HFF-Myc (cell line): Measurements from ENCODE around the gene SMAD7.

Experiments used
- DNase-seq: peaks from one replicate; pipeline ENCODE4 v3.0.0-alpha.2; 2011; ENCODE audit warnings: low read depth; ENCODE audit errors: extremely low read depth
- H3K4me3 ChIP-seq: replicated peaks from 2 replicates; pipeline ENCODE4 v1.5.1; 2011; ENCODE audit warnings: low read depth, mild to moderate bottlenecking, control low read depth, low read length
- TF ChIP-seq, protein P1 (sequence below): IDR thresholded peaks from 2 replicates; pipeline ENCODE4 v1.5.1; 2012; ENCODE audit warnings: mild to moderate bottlenecking, low read depth, low read length, control low read depth; ENCODE audit errors: missing control alignments

SMAD7 gene

GRCh38 chr18:48934415-48934722, 16.4 kb downstream of the SMAD7 start:
- no peak overlapping the region for H3K4me3 ChIP-seq
- no peak for DNase-seq
- TF ChIP-seq, protein P1, sequence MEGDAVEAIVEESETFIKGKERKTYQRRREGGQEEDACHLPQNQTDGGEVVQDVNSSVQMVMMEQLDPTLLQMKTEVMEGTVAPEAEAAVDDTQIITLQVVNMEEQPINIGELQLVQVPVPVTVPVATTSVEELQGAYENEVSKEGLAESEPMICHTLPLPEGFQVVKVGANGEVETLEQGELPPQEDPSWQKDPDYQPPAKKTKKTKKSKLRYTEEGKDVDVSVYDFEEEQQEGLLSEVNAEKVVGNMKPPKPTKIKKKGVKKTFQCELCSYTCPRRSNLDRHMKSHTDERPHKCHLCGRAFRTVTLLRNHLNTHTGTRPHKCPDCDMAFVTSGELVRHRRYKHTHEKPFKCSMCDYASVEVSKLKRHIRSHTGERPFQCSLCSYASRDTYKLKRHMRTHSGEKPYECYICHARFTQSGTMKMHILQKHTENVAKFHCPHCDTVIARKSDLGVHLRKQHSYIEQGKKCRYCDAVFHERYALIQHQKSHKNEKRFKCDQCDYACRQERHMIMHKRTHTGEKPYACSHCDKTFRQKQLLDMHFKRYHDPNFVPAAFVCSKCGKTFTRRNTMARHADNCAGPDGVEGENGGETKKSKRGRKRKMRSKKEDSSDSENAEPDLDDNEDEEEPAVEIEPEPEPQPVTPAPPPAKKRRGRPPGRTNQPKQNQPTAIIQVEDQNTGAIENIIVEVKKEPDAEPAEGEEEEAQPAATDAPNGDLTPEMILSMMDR: no peak

DNA sequence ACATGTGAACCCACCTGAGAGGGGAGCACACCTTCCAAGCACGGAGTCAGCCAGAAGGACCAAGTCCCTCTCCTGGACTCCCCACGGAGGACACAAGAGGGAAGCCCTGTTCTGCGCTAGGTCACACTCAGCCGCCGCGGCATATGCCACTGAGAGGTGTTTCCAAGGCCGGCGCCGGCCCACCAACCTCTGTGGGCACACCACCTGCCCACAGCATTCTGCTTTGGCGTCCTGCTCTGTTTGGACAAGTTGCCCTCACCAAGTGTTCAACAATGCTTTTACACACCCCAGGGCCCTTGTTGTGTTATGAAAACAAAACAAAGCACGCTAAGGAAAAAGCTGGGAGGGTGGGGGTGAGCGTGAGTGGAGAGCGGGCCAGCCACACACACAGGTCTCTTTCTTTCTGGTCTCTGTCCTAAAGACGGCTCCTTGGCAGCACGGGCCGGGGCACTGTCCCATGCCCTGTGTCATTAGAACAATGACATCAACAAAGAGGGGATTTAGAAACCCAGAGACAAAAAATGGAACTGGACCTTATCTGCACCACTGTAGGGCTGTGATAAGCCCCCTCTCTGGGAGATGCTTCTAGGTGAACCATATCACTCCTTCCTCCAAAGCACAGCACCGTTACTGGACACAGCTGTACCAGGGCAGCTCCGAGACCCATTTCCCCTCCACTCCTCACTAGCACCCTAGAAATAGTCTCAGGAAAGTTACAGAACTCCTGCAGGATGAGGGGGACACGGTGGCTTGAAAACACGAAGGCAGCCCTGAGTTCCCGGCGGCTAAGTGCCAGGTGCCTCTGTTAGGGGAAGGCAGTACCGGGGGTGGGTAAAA, 17.0 kb downstream of the SMAD7 start:
- TF ChIP-seq, protein P1: no peak
- no peak overlapping the region for H3K4me3 ChIP-seq
- DNase-seq: no peak

GRCh38 chr18:48932822-48933510, 17.8 kb downstream of the SMAD7 start:
- TF ChIP-seq, protein P1: no peak
- no peak overlapping the region for H3K4me3 ChIP-seq
- DNase-seq: no peak

GRCh38 chr18:48932462-48932818, 18.3 kb downstream of the SMAD7 start:
- DNase-seq: no peak
- TF ChIP-seq, protein P1: no peak
- no peak overlapping the region for H3K4me3 ChIP-seq

DNA sequence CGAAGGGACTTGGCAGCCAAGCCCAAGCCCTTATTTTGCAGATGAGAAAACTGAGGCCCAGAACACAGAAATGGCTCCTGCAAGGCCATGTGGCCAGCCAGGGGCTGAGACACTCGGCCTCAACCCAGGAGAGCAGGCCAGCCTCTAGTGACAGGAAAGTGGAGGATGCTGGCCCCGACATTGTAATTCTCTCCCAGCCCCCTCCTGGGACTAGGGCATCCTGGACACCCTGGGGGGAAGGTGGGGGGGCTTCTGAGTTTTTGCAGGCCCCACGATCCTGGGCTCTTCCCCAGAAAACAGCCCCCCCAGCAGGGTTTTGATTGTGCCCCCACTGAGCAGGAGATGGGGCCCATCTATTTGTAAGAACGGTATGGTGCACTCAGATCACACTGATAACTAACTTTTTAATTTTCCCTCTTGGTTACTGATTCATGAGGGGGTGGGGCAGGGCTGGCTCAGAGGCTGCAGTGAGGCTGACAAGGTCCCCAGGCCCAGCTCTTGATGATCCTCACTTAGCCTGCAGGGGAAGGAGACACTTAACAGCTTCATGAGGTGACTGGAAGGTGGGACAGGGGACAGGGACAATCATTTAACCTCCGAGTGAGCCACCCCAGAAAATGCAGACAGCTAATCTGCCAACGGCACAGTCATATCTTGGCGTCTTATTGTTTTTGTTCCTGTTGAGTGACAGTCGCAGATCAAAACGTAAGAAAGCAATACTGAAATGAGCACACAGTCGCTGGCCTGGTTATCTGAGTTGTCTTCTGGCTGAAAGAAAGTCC, 18.9 kb downstream of the SMAD7 start:
- DNase-seq: no peak
- no peak overlapping the region for H3K4me3 ChIP-seq
- TF ChIP-seq, protein P1: no peak

- no peak overlapping the region for H3K4me3 ChIP-seq
- no peak for DNase-seq
- TF ChIP-seq, protein P1: no peak
Observed at GRCh38 chr18:48930926-48931325, 19.8 kb downstream of the SMAD7 start.
